ENCODE data around the gene LHPP. TPM values are rescaled to one million over a fixed set of nuclear protein-coding genes. Genes with fewer than 3 reads are reported as not detected.

LHPP gene
- polyA plus RNA-seq, 2 of the 4 experiments (the other 2 are of a cell fraction) = 14.4 to 18.6 TPM

DNA sequence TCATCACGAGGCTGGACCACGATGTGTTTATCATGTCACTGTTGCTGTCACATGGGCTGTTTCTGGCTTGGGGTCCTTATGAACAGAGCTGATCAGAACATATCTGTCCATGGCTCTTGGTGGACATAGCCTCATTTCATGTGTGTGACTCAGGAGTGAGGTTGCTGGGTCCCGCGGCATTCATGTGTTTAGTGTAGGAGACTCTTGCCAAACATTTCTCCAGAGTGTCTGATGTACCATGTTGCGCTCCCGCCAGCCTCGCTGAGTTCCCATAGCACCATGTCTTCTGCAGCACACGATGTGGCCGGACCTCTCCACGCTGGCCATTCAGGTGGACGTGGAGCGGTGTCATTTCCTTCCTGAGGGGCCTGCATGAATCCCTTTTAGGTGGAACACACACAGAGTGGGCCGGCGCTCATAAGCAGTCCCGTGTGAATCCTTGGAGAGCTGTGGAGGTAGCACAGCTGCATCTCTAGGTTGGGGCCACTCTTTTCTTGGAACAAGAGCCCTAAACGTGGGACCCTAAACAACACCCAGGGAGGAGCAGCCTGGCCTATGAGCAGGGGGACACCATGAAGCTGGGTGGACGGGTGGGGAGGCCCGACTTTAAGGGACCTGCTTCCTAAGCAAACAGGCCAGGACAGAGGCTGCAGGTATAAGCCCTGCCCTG, 134.6 kb downstream of the LHPP start:
- no peak for DNase-seq (ENCODE audit: low read depth in 1 of 2, low spot score in 1 of 2)
- 87% methylated on average over 18 of the region's 18 CpGs for WGBS (ENCODE audit: missing lambda C conversion rate)
- no peak for FAIRE-seq
- ChIA-PET POLR2A (no interaction called here), CTCF (interaction anchor here (1.0 kb wide), 1 partner anchor 66 kb away, joined by 3 read pairs; no protein-coding TSS in a partner anchor)
- H3K4me2 ChIP-seq = no peak overlapping the region
- H3K4me3 ChIP-seq = no peak overlapping the region
- peaks cover 6% of the 10 kb centered on the region; the same call in 1 of the 3 replicates for H3K4me1 ChIP-seq
- peaks cover 6% of the 10 kb centered on the region for H3K9me3 ChIP-seq
- no peak for ATAC-seq
- H3K27ac ChIP-seq = no peak overlapping the region
- TF ChIP-seq CBX8 (IDR thresholded peaks at IDR 0.05) = no peak
- TF ChIP-seq EP300 (IDR thresholded peaks at IDR 0.05) = no peak
- TF ChIP-seq MAFK (IDR thresholded peaks at IDR 0.05; ENCODE audit: partially characterized antibody) = no peak
- TF ChIP-seq, protein P1, sequence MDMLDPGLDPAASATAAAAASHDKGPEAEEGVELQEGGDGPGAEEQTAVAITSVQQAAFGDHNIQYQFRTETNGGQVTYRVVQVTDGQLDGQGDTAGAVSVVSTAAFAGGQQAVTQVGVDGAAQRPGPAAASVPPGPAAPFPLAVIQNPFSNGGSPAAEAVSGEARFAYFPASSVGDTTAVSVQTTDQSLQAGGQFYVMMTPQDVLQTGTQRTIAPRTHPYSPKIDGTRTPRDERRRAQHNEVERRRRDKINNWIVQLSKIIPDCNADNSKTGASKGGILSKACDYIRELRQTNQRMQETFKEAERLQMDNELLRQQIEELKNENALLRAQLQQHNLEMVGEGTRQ (IDR thresholded peaks at IDR 0.05) = no peak
- no peak for TF ChIP-seq ZNF302 (CRISPR knock-in tag; IDR thresholded peaks at IDR 0.05)

DNA sequence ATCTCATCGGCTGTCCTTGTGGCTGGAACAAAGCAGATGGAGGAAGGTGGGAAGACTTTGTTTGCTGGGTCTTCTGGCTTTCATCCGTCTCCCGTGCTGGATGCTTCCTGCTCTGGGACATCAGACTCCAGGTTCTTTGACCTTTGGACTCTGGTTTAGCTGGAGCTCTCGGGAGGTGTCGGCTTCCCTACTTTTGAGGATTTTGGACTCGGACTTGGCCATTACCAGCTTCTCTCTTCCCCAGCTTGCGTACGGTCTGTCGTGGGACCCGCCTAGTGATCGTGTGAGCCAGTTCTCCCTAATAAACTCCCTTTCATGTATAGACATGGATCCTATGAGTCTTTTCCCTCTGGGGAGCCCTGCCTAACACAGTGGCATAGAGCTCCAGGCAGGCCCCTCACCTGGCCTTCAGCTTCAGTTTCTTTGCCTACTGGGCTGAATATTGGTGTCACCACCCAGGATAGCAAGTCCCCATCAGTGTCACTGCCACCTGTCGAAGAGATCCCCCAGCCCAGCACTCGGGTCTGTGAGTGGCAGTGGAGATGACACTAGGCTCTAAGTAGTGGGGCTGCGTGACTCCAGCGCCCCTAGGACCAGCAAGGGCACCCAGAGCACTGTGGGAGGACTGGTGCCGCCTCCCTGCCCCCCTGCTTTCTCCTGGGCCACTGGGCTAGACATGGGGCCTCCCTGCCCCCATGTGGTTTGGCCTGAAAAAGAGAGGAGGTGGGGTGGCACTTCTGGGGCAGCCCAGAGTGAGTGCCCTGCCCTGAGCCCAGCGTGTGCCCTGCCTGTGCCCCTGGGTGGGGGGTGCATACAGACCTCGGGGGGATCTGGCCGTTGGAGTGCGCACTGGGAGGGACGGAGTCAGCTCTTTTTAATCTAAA, 135.6 kb downstream of the LHPP start:
- no peaks in the 10 kb centered on the region for H3K9me3 ChIP-seq
- no peak for FAIRE-seq
- 74% methylated on average over 16 of the region's 21 CpGs for WGBS (ENCODE audit: missing lambda C conversion rate)
- no peak for TF ChIP-seq EHMT2 (IDR thresholded peaks at IDR 0.05; ENCODE audit: low read depth)
- no peak for TF ChIP-seq FOSB (CRISPR knock-in tag; IDR thresholded peaks at IDR 0.05)
- TF ChIP-seq GATA3 (IDR thresholded peaks at IDR 0.05; ENCODE audit: borderline replicate concordance) = no peak
- no peak for TF ChIP-seq POLR2A (IDR thresholded peaks at IDR 0.05; ENCODE audit: low read length)
- TF ChIP-seq CHD2 (IDR thresholded peaks at IDR 0.05; ENCODE audit: low read length, partially characterized antibody) = no peak
- H3K27ac ChIP-seq = no peak overlapping the region
- peaks cover 6% of the 10 kb centered on the region; the same call in 1 of the 3 replicates for H3K4me1 ChIP-seq
- DNase-seq (ENCODE audit: low read depth in 1 of 2, low spot score in 1 of 2) = no peak
- CTCF ChIA-PET = interaction anchor here (1.0 kb wide), 1 partner anchor 67 kb away, joined by 3 read pairs; no protein-coding TSS in a partner anchor
- H3K4me2 ChIP-seq = no peak overlapping the region
- H3K4me3 ChIP-seq = no peak overlapping the region
- no peak for ATAC-seq
- POLR2A ChIA-PET = no interaction called here

DNA sequence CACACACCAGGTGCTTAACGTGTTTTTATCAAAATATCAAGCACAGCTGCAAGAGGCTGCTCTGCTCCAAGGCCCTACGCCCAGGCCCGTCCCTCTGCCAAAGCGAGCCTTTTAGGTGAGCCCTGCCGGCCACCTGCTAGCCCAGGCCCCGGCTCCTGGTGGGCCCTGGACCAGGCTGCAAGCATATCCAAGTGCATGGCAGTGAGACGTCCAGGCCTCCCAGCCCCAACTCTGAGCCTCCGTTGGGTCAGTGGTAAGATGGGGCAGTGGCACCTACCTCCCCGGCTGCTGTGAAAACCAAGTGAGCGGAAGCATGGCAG, 136.2 kb downstream of the LHPP start:
- FAIRE-seq = no peak
- Histone ChIP-seq H3K4me2 (no peak overlapping the region), H3K4me3 (no peak overlapping the region), H3K27ac (no peak overlapping the region), H3K4me1 (peaks cover 6% of the 10 kb centered on the region; the same call in 1 of the 3 replicates), H3K9me3 (no peaks in the 10 kb centered on the region)
- POLR2A ChIA-PET = no interaction called here
- TF ChIP-seq EHF (CRISPR knock-in tag; IDR thresholded peaks at IDR 0.05) (no peak), SREBF2 (IDR thresholded peaks at IDR 0.05) (no peak), MYC (IDR thresholded peaks at IDR 0.05; ENCODE audit: borderline replicate concordance, low read length) (no peak), ZFP36 (IDR thresholded peaks at IDR 0.05; ENCODE audit: borderline replicate concordance, partially characterized antibody) (no peak), HOXB13 (CRISPR knock-in tag; IDR thresholded peaks at IDR 0.05; ENCODE audit: low read depth) (no peak), CEBPB (IDR thresholded peaks at IDR 0.05) (no peak), PHF8 (IDR thresholded peaks at IDR 0.05; ENCODE audit: borderline replicate concordance, low read depth) (no peak), RARB (CRISPR knock-in tag; IDR thresholded peaks at IDR 0.05) (no peak), JUN (IDR thresholded peaks at IDR 0.05) (no peak), HES2 (IDR thresholded peaks at IDR 0.05) (no peak), GATA3 (IDR thresholded peaks at IDR 0.05; ENCODE audit: borderline replicate concordance) (no peak), ZSCAN20 (CRISPR knock-in tag; IDR thresholded peaks at IDR 0.05) (no peak), EHMT2 (IDR thresholded peaks at IDR 0.05; ENCODE audit: low read depth) (no peak), MAZ (IDR thresholded peaks at IDR 0.05; ENCODE audit: borderline replicate concordance, low read depth, low read length) (no peak)
- TF ChIP-seq, protein P2, sequence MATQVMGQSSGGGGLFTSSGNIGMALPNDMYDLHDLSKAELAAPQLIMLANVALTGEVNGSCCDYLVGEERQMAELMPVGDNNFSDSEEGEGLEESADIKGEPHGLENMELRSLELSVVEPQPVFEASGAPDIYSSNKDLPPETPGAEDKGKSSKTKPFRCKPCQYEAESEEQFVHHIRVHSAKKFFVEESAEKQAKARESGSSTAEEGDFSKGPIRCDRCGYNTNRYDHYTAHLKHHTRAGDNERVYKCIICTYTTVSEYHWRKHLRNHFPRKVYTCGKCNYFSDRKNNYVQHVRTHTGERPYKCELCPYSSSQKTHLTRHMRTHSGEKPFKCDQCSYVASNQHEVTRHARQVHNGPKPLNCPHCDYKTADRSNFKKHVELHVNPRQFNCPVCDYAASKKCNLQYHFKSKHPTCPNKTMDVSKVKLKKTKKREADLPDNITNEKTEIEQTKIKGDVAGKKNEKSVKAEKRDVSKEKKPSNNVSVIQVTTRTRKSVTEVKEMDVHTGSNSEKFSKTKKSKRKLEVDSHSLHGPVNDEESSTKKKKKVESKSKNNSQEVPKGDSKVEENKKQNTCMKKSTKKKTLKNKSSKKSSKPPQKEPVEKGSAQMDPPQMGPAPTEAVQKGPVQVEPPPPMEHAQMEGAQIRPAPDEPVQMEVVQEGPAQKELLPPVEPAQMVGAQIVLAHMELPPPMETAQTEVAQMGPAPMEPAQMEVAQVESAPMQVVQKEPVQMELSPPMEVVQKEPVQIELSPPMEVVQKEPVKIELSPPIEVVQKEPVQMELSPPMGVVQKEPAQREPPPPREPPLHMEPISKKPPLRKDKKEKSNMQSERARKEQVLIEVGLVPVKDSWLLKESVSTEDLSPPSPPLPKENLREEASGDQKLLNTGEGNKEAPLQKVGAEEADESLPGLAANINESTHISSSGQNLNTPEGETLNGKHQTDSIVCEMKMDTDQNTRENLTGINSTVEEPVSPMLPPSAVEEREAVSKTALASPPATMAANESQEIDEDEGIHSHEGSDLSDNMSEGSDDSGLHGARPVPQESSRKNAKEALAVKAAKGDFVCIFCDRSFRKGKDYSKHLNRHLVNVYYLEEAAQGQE (IDR thresholded peaks at IDR 0.05) = no peak
- TF ChIP-seq, protein P1 (IDR thresholded peaks at IDR 0.05) = no peak
- DNase-seq (ENCODE audit: low read depth in 1 of 2, low spot score in 1 of 2) = no peak
- no peak for ATAC-seq
- CTCF ChIA-PET = no interaction called here
- WGBS (ENCODE audit: missing lambda C conversion rate) = 86% methylated on average over 6 of the region's 10 CpGs
